ENCODE measurements around the gene VPS13C. TPM values are rescaled to one million over a fixed set of nuclear protein-coding genes. Genes with fewer than 3 reads are reported as not detected.

VPS13C gene
- total RNA-seq, 4 donors from 2014 or later = 97.7 to 151 (median 121) TPM

DNA sequence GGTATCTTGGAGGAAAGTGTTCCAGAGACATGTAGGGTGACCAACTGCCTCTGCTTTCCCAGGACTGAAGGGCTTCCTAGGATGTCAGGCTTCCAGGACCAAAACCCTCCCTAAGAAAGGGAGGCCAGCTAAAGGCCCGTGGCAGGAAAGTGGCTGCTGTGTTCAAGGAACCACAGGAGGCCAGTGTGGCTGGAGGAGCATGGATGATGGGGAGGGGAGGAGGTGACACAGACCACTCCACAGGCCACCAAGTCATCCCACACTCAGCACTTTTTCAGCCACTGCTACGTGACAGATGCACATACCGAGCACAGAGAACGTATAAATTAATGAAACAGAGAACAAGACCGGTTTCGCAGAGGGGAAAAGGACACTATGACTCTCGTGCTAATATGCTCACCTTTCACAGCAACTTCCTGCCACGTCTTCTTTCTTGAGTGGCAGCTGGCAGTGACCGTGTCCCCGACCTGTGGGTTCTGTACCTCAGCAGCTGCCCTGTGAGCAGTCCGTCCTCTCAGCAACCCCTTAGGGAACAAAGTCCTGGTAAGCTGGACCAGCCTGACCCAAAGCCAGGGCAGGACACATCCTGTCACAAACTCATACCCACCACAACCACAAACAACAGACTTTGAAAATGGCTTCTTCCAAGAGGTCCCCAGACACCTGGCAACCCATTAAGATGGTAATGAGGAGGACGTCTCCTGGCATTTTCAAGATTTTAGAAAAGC, 244.7 kb downstream of the VPS13C start:
- H3K4me1 ChIP-seq = no peaks in the 10 kb centered on the region
- 85 to 87% methylated on average over 12 of the region's 12 CpGs for WGBS, 2 donors
- no peak for DNase-seq (ENCODE audit: low spot score in 2 of 2)
- H3K4me3 ChIP-seq = no peak overlapping the region
- H3K27ac ChIP-seq = no peak overlapping the region
- H3K27me3 ChIP-seq = peaks cover 0 to 6% of the 10 kb centered on the region in 2 donors
- TF ChIP-seq POLR2A (IDR thresholded peaks at IDR 0.05) = no peak
- TF ChIP-seq, protein P1, sequence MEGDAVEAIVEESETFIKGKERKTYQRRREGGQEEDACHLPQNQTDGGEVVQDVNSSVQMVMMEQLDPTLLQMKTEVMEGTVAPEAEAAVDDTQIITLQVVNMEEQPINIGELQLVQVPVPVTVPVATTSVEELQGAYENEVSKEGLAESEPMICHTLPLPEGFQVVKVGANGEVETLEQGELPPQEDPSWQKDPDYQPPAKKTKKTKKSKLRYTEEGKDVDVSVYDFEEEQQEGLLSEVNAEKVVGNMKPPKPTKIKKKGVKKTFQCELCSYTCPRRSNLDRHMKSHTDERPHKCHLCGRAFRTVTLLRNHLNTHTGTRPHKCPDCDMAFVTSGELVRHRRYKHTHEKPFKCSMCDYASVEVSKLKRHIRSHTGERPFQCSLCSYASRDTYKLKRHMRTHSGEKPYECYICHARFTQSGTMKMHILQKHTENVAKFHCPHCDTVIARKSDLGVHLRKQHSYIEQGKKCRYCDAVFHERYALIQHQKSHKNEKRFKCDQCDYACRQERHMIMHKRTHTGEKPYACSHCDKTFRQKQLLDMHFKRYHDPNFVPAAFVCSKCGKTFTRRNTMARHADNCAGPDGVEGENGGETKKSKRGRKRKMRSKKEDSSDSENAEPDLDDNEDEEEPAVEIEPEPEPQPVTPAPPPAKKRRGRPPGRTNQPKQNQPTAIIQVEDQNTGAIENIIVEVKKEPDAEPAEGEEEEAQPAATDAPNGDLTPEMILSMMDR (IDR thresholded peaks at IDR 0.05) = no peak
- TF ChIP-seq EP300 (IDR thresholded peaks at IDR 0.05) = no peak
- no peaks in the 10 kb centered on the region for H3K36me3 ChIP-seq
- no peaks in the 10 kb centered on the region for H3K9me3 ChIP-seq

DNA sequence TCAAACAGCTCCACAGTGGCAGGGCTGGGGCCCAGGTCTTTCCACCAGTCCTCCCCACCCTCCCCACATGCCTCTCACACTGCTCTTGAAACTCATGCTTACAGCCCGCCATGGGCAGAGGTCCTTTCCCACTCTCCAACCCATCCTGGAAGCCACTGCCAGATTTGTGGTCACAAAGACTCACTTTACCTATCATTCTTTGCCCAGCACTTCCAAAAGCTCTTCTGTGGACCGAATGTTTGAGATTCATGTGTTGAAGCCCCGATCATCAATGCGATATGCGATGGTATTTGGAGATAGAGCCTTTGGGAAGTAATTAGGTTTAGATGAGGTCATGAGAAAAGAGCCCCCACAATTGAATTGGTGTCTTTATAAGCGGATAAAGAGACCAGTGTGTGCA, 247.8 kb downstream of the VPS13C start:
- H3K4me1 ChIP-seq = no peaks in the 10 kb centered on the region
- no peak overlapping the region for H3K4me3 ChIP-seq
- H3K27me3 ChIP-seq = no peaks in the 10 kb centered on the region
- DNase-seq (ENCODE audit: low spot score in 2 of 2) = no peak
- no peak overlapping the region for H3K27ac ChIP-seq
- 78 to 83% methylated on average over 6 of the region's 6 CpGs for WGBS, 2 donors
- no peaks in the 10 kb centered on the region for H3K9me3 ChIP-seq
- no peaks in the 10 kb centered on the region for H3K36me3 ChIP-seq
- no peak for TF ChIP-seq EP300 (IDR thresholded peaks at IDR 0.05)
- TF ChIP-seq, protein P1 (IDR thresholded peaks at IDR 0.05) = no peak
- TF ChIP-seq POLR2A (IDR thresholded peaks at IDR 0.05) = no peak

DNA sequence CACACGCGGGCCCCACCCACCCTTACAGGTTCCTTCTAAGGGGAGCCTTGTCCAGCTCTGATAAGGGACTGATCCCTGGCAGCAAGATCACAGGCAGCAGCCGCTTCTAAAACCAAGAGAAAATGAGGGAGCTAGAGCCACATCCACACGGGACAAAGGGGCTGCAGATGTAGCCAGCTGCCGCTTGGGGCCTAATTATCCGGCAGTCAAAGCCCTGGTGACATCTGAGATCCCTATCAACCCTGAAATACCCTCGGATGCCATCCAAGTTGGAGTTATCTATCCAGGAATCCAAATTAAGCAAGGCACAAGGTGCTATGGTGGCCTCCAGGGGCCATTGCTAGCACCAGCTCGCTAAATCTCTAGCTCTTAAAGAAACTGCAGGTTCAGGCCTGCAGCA, 248.3 kb downstream of the VPS13C start:
- no peak overlapping the region for H3K4me3 ChIP-seq
- no peak overlapping the region for H3K27ac ChIP-seq
- H3K9me3 ChIP-seq = no peaks in the 10 kb centered on the region
- TF ChIP-seq EP300 (IDR thresholded peaks at IDR 0.05) (no peak), POLR2A (IDR thresholded peaks at IDR 0.05) (no peak)
- TF ChIP-seq, protein P1 (IDR thresholded peaks at IDR 0.05) = no peak
- no peaks in the 10 kb centered on the region for H3K36me3 ChIP-seq
- no peak for DNase-seq (ENCODE audit: low spot score in 2 of 2)
- WGBS, 2 donors = 74 to 78% methylated on average over 6 to 8 of the region's 8 CpGs
- H3K4me1 ChIP-seq = no peaks in the 10 kb centered on the region
- H3K27me3 ChIP-seq = no peaks in the 10 kb centered on the region

DNA sequence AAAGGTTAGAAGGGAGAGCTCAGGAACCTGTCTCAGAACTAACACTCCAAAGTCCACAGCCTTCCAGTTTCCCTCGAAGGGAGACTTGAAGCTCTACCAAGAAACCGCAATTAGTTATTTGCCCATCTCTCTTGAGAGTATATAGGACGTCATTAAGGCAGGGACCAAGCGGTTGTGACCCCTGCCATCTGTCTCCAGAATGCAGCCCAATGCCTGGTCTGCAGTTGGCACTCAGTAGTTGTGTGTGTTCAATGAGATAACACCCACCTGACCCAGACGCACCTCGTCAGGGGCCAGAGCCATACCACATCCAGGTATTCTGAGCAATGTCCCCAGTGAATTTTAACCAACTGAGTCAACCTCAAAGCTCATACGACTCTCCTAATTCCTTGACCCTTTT, 251.0 kb downstream of the VPS13C start:
- Histone ChIP-seq H3K9me3 (no peaks in the 10 kb centered on the region), H3K27me3 (no peaks in the 10 kb centered on the region), H3K36me3 (no peaks in the 10 kb centered on the region), H3K4me3 (no peak overlapping the region), H3K27ac (no peak overlapping the region), H3K4me1 (no peaks in the 10 kb centered on the region)
- WGBS, 2 donors = 86 to 91% methylated on average over 7 of the region's 7 CpGs
- TF ChIP-seq POLR2A (IDR thresholded peaks at IDR 0.05) = no peak
- no peak for DNase-seq (ENCODE audit: low spot score in 2 of 2)

DNA sequence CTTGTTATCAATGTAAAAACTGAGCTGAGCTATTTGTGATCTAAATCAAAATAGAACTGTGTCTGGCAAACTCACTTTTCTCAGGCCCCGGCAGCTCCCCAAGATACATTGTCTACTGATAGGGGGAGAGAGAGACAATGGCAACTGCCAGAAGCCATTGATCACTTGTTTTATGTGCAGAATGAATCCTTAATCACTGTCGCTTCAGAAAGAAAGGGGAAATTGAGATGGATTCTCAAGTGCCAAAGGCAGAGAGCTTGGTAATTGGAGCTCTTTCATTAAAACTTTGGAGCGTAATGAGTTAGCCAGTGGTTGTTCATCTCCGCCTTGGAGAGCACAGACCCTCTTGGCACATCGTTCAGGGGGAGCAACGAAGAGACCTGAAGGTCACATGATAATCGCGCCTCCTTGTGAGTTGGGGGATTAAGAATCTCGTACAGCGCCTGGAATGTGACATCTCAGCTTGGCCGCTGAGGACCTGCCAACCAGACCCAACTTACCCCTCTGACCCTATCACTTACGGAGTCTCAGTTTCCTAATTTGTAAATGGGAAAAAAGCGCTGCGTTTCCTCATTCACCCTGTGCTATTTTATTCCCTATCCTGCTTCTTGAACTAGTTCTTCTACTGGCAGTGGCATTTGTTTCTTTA, 252.8 kb downstream of the VPS13C start:
- Histone ChIP-seq H3K27me3 (no peaks in the 10 kb centered on the region), H3K36me3 (no peaks in the 10 kb centered on the region), H3K4me3 (no peak overlapping the region), H3K27ac (no peak overlapping the region), H3K9me3 (no peaks in the 10 kb centered on the region), H3K4me1 (no peaks in the 10 kb centered on the region)
- no peak for DNase-seq (ENCODE audit: low spot score in 2 of 2)
- TF ChIP-seq POLR2A (IDR thresholded peaks at IDR 0.05) = no peak
- TF ChIP-seq, protein P1 (IDR thresholded peaks at IDR 0.05) = no peak
- TF ChIP-seq EP300 (IDR thresholded peaks at IDR 0.05) = no peak
- 82 to 90% methylated on average over 14 of the region's 14 CpGs for WGBS, 2 donors

Other genes starting within 250 kb of the VPS13C start
- under 1 TPM in 2 of 4 donors, not detected in 2; under 0.01 to 0.30 TPM for gene C2CD4A, start 6.5 kb upstream of the VPS13C start, total RNA-seq
- gene C2CD4B, start 104.8 kb upstream of the VPS13C start, total RNA-seq = 1 to 10 TPM; 1.8 to 5.5 (median 3.0) TPM

Data from tibial nerve (tissue), 4 donors.